DMS53 (cell line): ENCODE measurements around the gene CD109.
"Not testable (repeated sequence)": the region's sequence is repeated elsewhere in the genome, so short reads cannot be mapped to it uniquely, and the experiment has no call there.

Experiments
- DNase-seq: peaks from one replicate; lab custom pipeline; 2025; lab: John Stamatoyannopoulos, UW

CD109 gene

GRCh38 chr6:73695619-73696421 lies at the start of gene CD109:
Gene CD109 (plus strand): TSS chr6:73696203. CDS start chr6:73696216, 13 bp downstream.
- peak; percentile 87 for DNase-seq

GRCh38 chr6:73648166-73648565 lies 47.8 kb upstream of the CD109 start:
- DNase-seq: no peak

GRCh38 chr6:73649783-73650182 lies 46.2 kb upstream of the CD109 start:
- DNase-seq: no peak

GRCh38 chr6:73652637-73653570 lies 43.1 kb upstream of the CD109 start:
- peak; percentile 93 for DNase-seq

GRCh38 chr6:73653571-73654424 lies 42.2 kb upstream of the CD109 start, which contains the start of gene SLC17A5:
Gene SLC17A5 (minus strand): TSS chr6:73653992. CDS start chr6:73653886, 106 bp downstream.
- DNase-seq: peak; percentile 99

GRCh38 chr6:73655341-73655917 lies 40.6 kb upstream of the CD109 start:
- DNase-seq: no peak

- DNase-seq: no peak
Measured at GRCh38 chr6:73656531-73657145, 39.4 kb upstream of the CD109 start.

GRCh38 chr6:73657201-73657600 lies 38.8 kb upstream of the CD109 start:
- peak; percentile 14 for DNase-seq

- no peak for DNase-seq
Measured at GRCh38 chr6:73664701-73665100, 31.3 kb upstream of the CD109 start.

- peak; percentile 87 for DNase-seq
Measured at GRCh38 chr6:73665686-73666319, 30.2 kb upstream of the CD109 start.

- DNase-seq: peak; percentile 56
Measured at GRCh38 chr6:73666393-73666792, 29.6 kb upstream of the CD109 start.

GRCh38 chr6:73667798-73668197 lies 28.2 kb upstream of the CD109 start:
- no peak for DNase-seq

- DNase-seq: no peak
Measured at GRCh38 chr6:73669005-73669404, 27.0 kb upstream of the CD109 start.

- DNase-seq: no peak
Measured at GRCh38 chr6:73671911-73672685, 23.9 kb upstream of the CD109 start.

GRCh38 chr6:73675466-73676098 lies 20.4 kb upstream of the CD109 start:
- DNase-seq: peak; percentile 95

- no peak for DNase-seq
Measured at GRCh38 chr6:73679009-73679408, 17.0 kb upstream of the CD109 start.

GRCh38 chr6:73679846-73680245 lies 16.2 kb upstream of the CD109 start:
- DNase-seq: not testable (repeated sequence)

- no peak for DNase-seq
Measured at GRCh38 chr6:73680289-73680918, 15.6 kb upstream of the CD109 start.

GRCh38 chr6:73683574-73683973 lies 12.4 kb upstream of the CD109 start:
- not testable (repeated sequence) for DNase-seq
